K562 (cell line): ENCODE measurements around the gene ANKZF1. TPM values are rescaled to one million over a fixed set of nuclear protein-coding genes. Genes with fewer than 3 reads are reported as not detected.

Experiments used
- CBX1 ChIP-seq: sonication (generic); IDR thresholded peaks from 2 replicates; pipeline ENCODE4 v1.6.1; 2016; ENCODE audit warnings: antibody characterized with exemption, low read depth, mild to moderate bottlenecking
- CREM ChIP-seq: IDR thresholded peaks from 2 replicates; pipeline ENCODE4 v1.6.1; 2014; ENCODE audit warnings: antibody characterized with exemption, low read depth
- CUX1 ChIP-seq: fragments of 200-800 bp; sonication (Bioruptor generic); IDR thresholded peaks from 2 replicates; pipeline ENCODE4 v1.6.1; 2016; ENCODE audit warnings: missing genetic modification characterization, missing compliant biosample characterization
- FOXJ2 ChIP-seq: fragments of 200-800 bp; sonication (Bioruptor generic); IDR thresholded peaks from 2 replicates; pipeline ENCODE4 v1.6.1; 2016; ENCODE audit warnings: missing genetic modification characterization, missing compliant biosample characterization
- LARP7 ChIP-seq: fragments of 450-650 bp; IDR thresholded peaks from 2 replicates; pipeline ENCODE4 v1.6.1; 2016
- NFE2 ChIP-seq: IDR thresholded peaks from 2 replicates; pipeline ENCODE4 v1.6.1; 2014; ENCODE audit warnings: antibody characterized with exemption, low read depth
- NFIC ChIP-seq: fragments of 450-650 bp; IDR thresholded peaks from 2 replicates; pipeline ENCODE4 v1.6.1; 2017; ENCODE audit warnings: mild to moderate bottlenecking, inconsistent platforms
- NR1H2 ChIP-seq: sonication (generic); formaldehyde crosslinking; IDR thresholded peaks from 2 replicates; pipeline ENCODE4 v1.4.0; 2020; ENCODE audit warnings: mild to moderate bottlenecking, missing genetic modification reagents
- PATZ1 ChIP-seq: fragments of 250-450 bp; sonication (Bioruptor Pico); IDR thresholded peaks from 2 replicates; pipeline ENCODE4 v1.5.0; 2020; ENCODE audit warnings: mild to moderate bottlenecking, borderline replicate concordance
- POU5F1 ChIP-seq: fragments of 150-350 bp; IDR thresholded peaks from 2 replicates; pipeline ENCODE4 v1.6.1; 2014; ENCODE audit warnings: borderline replicate concordance, low read length, low read depth, mild to moderate bottlenecking; ENCODE audit not compliant: partially characterized antibody
- SRSF7 ChIP-seq: fragments of 200-400 bp; formaldehyde crosslinking; optimal IDR thresholded peaks from 2 replicates; pipeline ENCODE3; 2017; ENCODE audit warnings: mild to moderate bottlenecking, low read depth, low read length
- XRCC5 ChIP-seq: fragments of 200-400 bp; formaldehyde crosslinking; IDR thresholded peaks from 2 replicates; pipeline ENCODE4 v1.6.1; 2017; ENCODE audit warnings: low read depth, mild to moderate bottlenecking, low read length
- ZBTB5 ChIP-seq: fragments of 450-650 bp; IDR thresholded peaks from 2 replicates; pipeline ENCODE4 v1.6.1; 2017; ENCODE audit warnings: antibody characterized with exemption
- ZFP91 ChIP-seq: sonication (generic); formaldehyde crosslinking; IDR thresholded peaks from 2 replicates; pipeline ENCODE4 v1.8.0; 2022; ENCODE audit warnings: mild to moderate bottlenecking, missing genetic modification reagents
- ZNF507 ChIP-seq: conservative IDR thresholded peaks from 2 replicates; pipeline ENCODE4 v1.6.1; 2017; ENCODE audit warnings: missing genetic modification characterization, missing compliant biosample characterization
- ZNF561 ChIP-seq: fragments of 450-650 bp; formaldehyde crosslinking; conservative IDR thresholded peaks from 2 replicates; pipeline ENCODE4 v1.4.0; 2020; ENCODE audit warnings: mild to moderate bottlenecking, moderate library complexity
- ZNF57 ChIP-seq: fragments of 450-650 bp; formaldehyde crosslinking; IDR thresholded peaks from 2 replicates; pipeline ENCODE4 v1.4.0; 2020; ENCODE audit warnings: mild to moderate bottlenecking, moderate library complexity
- ZNF589 ChIP-seq: fragments of 200-800 bp; sonication (Bioruptor generic); IDR thresholded peaks from 2 replicates; pipeline ENCODE4 v1.6.1; 2016; ENCODE audit warnings: low read depth, missing genetic modification characterization, missing compliant biosample characterization
- polyA plus RNA-seq, 8 experiments: library from polyadenylated mRNA; depleted of rRNA in 4 of 8; stranded (reverse) in 5 of 8; unstranded in 3 of 8; fragments of >200 nt; fragmentation: Nextera tagmentation in 2 of 8; fragmentation: Illumina TruSeq in 1 of 8; extraction: Ambion mirVana in 2 of 8; extraction: Trizol in 1 of 8; gene quantifications; 2 replicates each; pipeline versions ENCODE4 v1.2.1 to v1.2.3, GENCODE V29; 2011 to 2014; ENCODE audit warnings: inconsistent platforms in 1 of 8, missing spikeins in 1 of 8
- total RNA-seq, 7 experiments: library from RNA; depleted of rRNA in 6 of 7; stranded (reverse); fragments of >200 nt in 6 of 7; fragmentation: Illumina TruSeq in 2 of 7; extraction: Trizol in 2 of 7; gene quantifications; 2 replicates each; pipeline versions ENCODE4 v1.2.1 to v1.2.3, GENCODE V29; 2011 to 2021; ENCODE audit warnings: low replicate concordance in 1 of 7

Gene ANKZF1
- total and polyA plus RNA-seq, 9 of the 15 experiments (the other 6 are each of a cell fraction or from before 2014, with no cell fraction given), result 3.1 to 60.6 (median 31.0) TPM

- TF ChIP-seq PATZ1 (CRISPR knock-in tag) (no peak), ZNF589 (CRISPR knock-in tag) (peak; percentile 62), SRSF7 (no peak), NR1H2 (CRISPR knock-in tag) (no peak), ZNF57 (no peak), NFIC (no peak), NFE2 (no peak), ZFP91 (CRISPR knock-in tag) (no peak), CUX1 (no peak), XRCC5 (no peak), FOXJ2 (tag) (no peak; the same call in 1 of the 2 replicates), POU5F1 (peak; percentile 74), ZBTB5 (no peak), CREM (peak; percentile 93), CBX1 (peak; percentile 50; the same call in 1 of the 2 replicates), LARP7 (no peak), ZNF507 (tag) (no peak), ZNF561 (CRISPR knock-in tag) (no peak)
These were observed at the start of gene ANKZF1, which contains the start of gene ATG9A (continued) for GRCh38 chr2:219229305-219230058.
